Measurements from ENCODE around the gene LUZP2.

LUZP2 gene

GRCh38 chr11:24513479-24514218 is 16.8 kb downstream of the LUZP2 start:
- Histone ChIP-seq H3K4me1 (ENCODE audit: insufficient read depth, low read length, severe bottlenecking) (no peaks in the 10 kb centered on the region), H3K79me2 (ENCODE audit: insufficient read depth, low read length) (no peaks in the 10 kb centered on the region), H2AFZ (ENCODE audit: low read length) (no peak overlapping the region), H3K4me2 (ENCODE audit: low read length) (no peak overlapping the region), H3K36me3 (ENCODE audit: insufficient read depth, low read length) (no peaks in the 10 kb centered on the region), H3K4me3 (ENCODE audit: low read depth, low read length, poor library complexity, severe bottlenecking) (no peak overlapping the region), H3K9me3 (ENCODE audit: low read length) (no peaks in the 10 kb centered on the region), H3K9me2 (ENCODE audit: low read depth, low read length) (no peaks in the 10 kb centered on the region), H3F3A (ENCODE audit: insufficient read depth, low read length) (no peaks in the 10 kb centered on the region), H4K20me1 (ENCODE audit: insufficient read depth, low read length) (no peaks in the 10 kb centered on the region), H3K27ac (ENCODE audit: low read depth, low read length, poor library complexity, severe bottlenecking) (no peak overlapping the region), H3K27me3 (ENCODE audit: insufficient read depth, low read length) (no peaks in the 10 kb centered on the region), H3K9ac (ENCODE audit: low read length) (no peak overlapping the region)
- TF ChIP-seq EZH2 (IDR thresholded peaks at IDR 0.05; ENCODE audit: borderline replicate concordance, low read length) (no peak), CTCF (IDR thresholded peaks at IDR 0.05; ENCODE audit: low read length) (no peak)

- no peak for TF ChIP-seq EZH2 (IDR thresholded peaks at IDR 0.05; ENCODE audit: borderline replicate concordance, low read length)
- no peak for TF ChIP-seq CTCF (IDR thresholded peaks at IDR 0.05; ENCODE audit: low read length)
- no peaks in the 10 kb centered on the region for H3K9me2 ChIP-seq (ENCODE audit: low read depth, low read length)
- no peaks in the 10 kb centered on the region for H3K27me3 ChIP-seq (ENCODE audit: insufficient read depth, low read length)
- no peak overlapping the region for H3K9ac ChIP-seq (ENCODE audit: low read length)
- no peak overlapping the region for H2AFZ ChIP-seq (ENCODE audit: low read length)
- H3K27ac ChIP-seq (ENCODE audit: low read depth, low read length, poor library complexity, severe bottlenecking): no peak overlapping the region
- H3K9me3 ChIP-seq (ENCODE audit: low read length): no peaks in the 10 kb centered on the region
- H4K20me1 ChIP-seq (ENCODE audit: insufficient read depth, low read length): no peaks in the 10 kb centered on the region
- H3F3A ChIP-seq (ENCODE audit: insufficient read depth, low read length): no peaks in the 10 kb centered on the region
- H3K4me2 ChIP-seq (ENCODE audit: low read length): no peak overlapping the region
- H3K4me3 ChIP-seq (ENCODE audit: low read depth, low read length, poor library complexity, severe bottlenecking): no peak overlapping the region
- H3K79me2 ChIP-seq (ENCODE audit: insufficient read depth, low read length): no peaks in the 10 kb centered on the region
- no peaks in the 10 kb centered on the region for H3K36me3 ChIP-seq (ENCODE audit: insufficient read depth, low read length)
- no peaks in the 10 kb centered on the region for H3K4me1 ChIP-seq (ENCODE audit: insufficient read depth, low read length, severe bottlenecking)
Measured at GRCh38 chr11:24514219-24514594, 17.4 kb downstream of the LUZP2 start.

GRCh38 chr11:24515632-24516031 is 18.8 kb downstream of the LUZP2 start:
- no peak overlapping the region for H2AFZ ChIP-seq (ENCODE audit: low read length)
- H3K9me3 ChIP-seq (ENCODE audit: low read length): no peaks in the 10 kb centered on the region
- no peaks in the 10 kb centered on the region for H3K4me1 ChIP-seq (ENCODE audit: insufficient read depth, low read length, severe bottlenecking)
- TF ChIP-seq EZH2 (IDR thresholded peaks at IDR 0.05; ENCODE audit: borderline replicate concordance, low read length): no peak
- no peak for TF ChIP-seq CTCF (IDR thresholded peaks at IDR 0.05; ENCODE audit: low read length)
- H3K36me3 ChIP-seq (ENCODE audit: insufficient read depth, low read length): no peaks in the 10 kb centered on the region
- no peaks in the 10 kb centered on the region for H3F3A ChIP-seq (ENCODE audit: insufficient read depth, low read length)
- H3K79me2 ChIP-seq (ENCODE audit: insufficient read depth, low read length): no peaks in the 10 kb centered on the region
- H3K27ac ChIP-seq (ENCODE audit: low read depth, low read length, poor library complexity, severe bottlenecking): no peak overlapping the region
- no peak overlapping the region for H3K9ac ChIP-seq (ENCODE audit: low read length)
- no peaks in the 10 kb centered on the region for H3K27me3 ChIP-seq (ENCODE audit: insufficient read depth, low read length)
- no peak overlapping the region for H3K4me2 ChIP-seq (ENCODE audit: low read length)
- H3K4me3 ChIP-seq (ENCODE audit: low read depth, low read length, poor library complexity, severe bottlenecking): no peak overlapping the region
- no peaks in the 10 kb centered on the region for H3K9me2 ChIP-seq (ENCODE audit: low read depth, low read length)
- no peaks in the 10 kb centered on the region for H4K20me1 ChIP-seq (ENCODE audit: insufficient read depth, low read length)
